ENCODE data around the gene TCEA2. TPM values are rescaled to one million over a fixed set of nuclear protein-coding genes. Genes with fewer than 3 reads are reported as not detected.

The TCEA2 gene
- total and polyA plus RNA-seq, 9 of the 15 experiments (the other 6 are each of a cell fraction or from before 2014, with no cell fraction given), result 1.4 to 28.7 (median 5.4) TPM

DNA sequence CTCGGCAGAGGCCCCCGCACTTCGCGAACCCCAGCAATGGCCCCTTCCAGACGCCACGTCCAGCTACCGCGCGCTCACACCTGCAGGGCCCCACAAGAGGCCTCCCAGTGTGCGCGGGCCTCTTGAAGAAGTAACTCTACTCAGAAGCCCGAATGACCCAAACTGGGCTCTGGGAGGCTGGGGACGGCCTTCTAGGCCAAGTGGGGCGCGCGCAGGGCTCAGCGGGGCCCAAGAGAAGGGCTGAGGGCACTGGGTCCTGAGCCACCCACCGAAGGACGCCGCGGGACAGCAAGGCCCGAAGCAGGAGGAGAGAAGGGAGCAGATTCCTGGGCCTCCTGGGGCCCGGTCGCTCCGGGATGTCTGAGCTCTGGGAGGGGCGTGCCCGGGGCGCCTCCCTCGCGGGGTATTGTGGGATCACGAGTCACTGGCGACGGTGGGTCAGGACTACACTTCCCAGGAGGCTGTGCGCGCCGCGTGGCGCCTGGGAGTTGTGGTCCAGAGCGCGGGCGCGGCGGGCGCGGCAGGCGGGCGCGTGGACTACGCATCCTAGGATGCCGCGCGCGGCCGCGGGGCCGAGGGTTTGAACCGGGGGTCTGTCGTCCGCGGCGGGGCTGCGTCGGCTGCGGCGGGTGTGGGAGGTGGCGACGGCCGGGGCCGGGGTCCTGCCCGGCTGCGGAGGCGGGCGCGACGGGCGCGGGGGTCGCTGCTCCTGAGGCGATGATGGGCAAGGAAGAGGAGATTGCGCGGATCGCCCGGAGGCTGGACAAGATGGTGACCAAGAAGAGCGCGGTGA is at the start of gene TCEA2 (continued):
- TF ChIP-seq MEIS2 (IDR thresholded peaks at IDR 0.05; ENCODE audit: partially characterized antibody) (no peak), ELF4 (CRISPR knock-in tag; IDR thresholded peaks at IDR 0.05) (peak; percentile 56; the same call in 1 of the 2 replicates), FOXJ3 (CRISPR knock-in tag; IDR thresholded peaks at IDR 0.05) (no peak), ZNF436 (CRISPR knock-in tag; IDR thresholded peaks at IDR 0.05) (no peak), ZNF408 (CRISPR knock-in tag; IDR thresholded peaks at IDR 0.05; ENCODE audit: low read depth) (no peak), SIRT6 (IDR thresholded peaks at IDR 0.05; ENCODE audit: low read depth, low read length) (no peak), ZNF707 (CRISPR knock-in tag; conservative IDR thresholded peaks at IDR 0.05) (no peak), MED1 (CRISPR knock-in tag; IDR thresholded peaks at IDR 0.05; ENCODE audit: borderline replicate concordance) (no peak), CEBPG (CRISPR knock-in tag; IDR thresholded peaks at IDR 0.05) (no peak), CEBPG (tag; conservative IDR thresholded peaks at IDR 0.05 in 1 of 2, IDR thresholded peaks at IDR 0.05 in 1 of 2) (no peak), FOXM1 (IDR thresholded peaks at IDR 0.05; ENCODE audit: low read depth) (no peak), FOXM1 (CRISPR knock-in tag; IDR thresholded peaks at IDR 0.05; ENCODE audit: low read depth) (no peak), FOXP1 (CRISPR knock-in tag; IDR thresholded peaks at IDR 0.05) (no peak), HLTF (IDR thresholded peaks at IDR 0.05) (0 out of 2 replicates have a peak, but pooled peaks have one; percentile 16), ZBTB17 (CRISPR knock-in tag; IDR thresholded peaks at IDR 0.05) (peak; percentile 81), PHF8 (IDR thresholded peaks at IDR 0.05; ENCODE audit: borderline replicate concordance, low read length) (peak; percentile 93), BHLHE40 (IDR thresholded peaks at IDR 0.05; ENCODE audit: low read length) (peak; percentile 56; the same call in 1 of the 2 replicates), SUPT5H (IDR thresholded peaks at IDR 0.05) (peak; percentile 84)
- TF ChIP-seq, protein P1, sequence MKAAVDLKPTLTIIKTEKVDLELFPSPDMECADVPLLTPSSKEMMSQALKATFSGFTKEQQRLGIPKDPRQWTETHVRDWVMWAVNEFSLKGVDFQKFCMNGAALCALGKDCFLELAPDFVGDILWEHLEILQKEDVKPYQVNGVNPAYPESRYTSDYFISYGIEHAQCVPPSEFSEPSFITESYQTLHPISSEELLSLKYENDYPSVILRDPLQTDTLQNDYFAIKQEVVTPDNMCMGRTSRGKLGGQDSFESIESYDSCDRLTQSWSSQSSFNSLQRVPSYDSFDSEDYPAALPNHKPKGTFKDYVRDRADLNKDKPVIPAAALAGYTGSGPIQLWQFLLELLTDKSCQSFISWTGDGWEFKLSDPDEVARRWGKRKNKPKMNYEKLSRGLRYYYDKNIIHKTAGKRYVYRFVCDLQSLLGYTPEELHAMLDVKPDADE (conservative IDR thresholded peaks at IDR 0.05; ENCODE audit: control insufficient read depth, low read depth, low read length), result peak; percentile 100
- TF ChIP-seq, protein P2, sequence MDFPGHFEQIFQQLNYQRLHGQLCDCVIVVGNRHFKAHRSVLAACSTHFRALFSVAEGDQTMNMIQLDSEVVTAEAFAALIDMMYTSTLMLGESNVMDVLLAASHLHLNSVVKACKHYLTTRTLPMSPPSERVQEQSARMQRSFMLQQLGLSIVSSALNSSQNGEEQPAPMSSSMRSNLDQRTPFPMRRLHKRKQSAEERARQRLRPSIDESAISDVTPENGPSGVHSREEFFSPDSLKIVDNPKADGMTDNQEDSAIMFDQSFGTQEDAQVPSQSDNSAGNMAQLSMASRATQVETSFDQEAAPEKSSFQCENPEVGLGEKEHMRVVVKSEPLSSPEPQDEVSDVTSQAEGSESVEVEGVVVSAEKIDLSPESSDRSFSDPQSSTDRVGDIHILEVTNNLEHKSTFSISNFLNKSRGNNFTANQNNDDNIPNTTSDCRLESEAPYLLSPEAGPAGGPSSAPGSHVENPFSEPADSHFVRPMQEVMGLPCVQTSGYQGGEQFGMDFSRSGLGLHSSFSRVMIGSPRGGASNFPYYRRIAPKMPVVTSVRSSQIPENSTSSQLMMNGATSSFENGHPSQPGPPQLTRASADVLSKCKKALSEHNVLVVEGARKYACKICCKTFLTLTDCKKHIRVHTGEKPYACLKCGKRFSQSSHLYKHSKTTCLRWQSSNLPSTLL (IDR thresholded peaks at IDR 0.05), result no peak
- TF ChIP-seq, protein P3, sequence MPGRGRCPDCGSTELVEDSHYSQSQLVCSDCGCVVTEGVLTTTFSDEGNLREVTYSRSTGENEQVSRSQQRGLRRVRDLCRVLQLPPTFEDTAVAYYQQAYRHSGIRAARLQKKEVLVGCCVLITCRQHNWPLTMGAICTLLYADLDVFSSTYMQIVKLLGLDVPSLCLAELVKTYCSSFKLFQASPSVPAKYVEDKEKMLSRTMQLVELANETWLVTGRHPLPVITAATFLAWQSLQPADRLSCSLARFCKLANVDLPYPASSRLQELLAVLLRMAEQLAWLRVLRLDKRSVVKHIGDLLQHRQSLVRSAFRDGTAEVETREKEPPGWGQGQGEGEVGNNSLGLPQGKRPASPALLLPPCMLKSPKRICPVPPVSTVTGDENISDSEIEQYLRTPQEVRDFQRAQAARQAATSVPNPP (IDR thresholded peaks at IDR 0.05; ENCODE audit: borderline replicate concordance, insufficient read depth, insufficient read length), result no peak
- TF ChIP-seq, protein P4, sequence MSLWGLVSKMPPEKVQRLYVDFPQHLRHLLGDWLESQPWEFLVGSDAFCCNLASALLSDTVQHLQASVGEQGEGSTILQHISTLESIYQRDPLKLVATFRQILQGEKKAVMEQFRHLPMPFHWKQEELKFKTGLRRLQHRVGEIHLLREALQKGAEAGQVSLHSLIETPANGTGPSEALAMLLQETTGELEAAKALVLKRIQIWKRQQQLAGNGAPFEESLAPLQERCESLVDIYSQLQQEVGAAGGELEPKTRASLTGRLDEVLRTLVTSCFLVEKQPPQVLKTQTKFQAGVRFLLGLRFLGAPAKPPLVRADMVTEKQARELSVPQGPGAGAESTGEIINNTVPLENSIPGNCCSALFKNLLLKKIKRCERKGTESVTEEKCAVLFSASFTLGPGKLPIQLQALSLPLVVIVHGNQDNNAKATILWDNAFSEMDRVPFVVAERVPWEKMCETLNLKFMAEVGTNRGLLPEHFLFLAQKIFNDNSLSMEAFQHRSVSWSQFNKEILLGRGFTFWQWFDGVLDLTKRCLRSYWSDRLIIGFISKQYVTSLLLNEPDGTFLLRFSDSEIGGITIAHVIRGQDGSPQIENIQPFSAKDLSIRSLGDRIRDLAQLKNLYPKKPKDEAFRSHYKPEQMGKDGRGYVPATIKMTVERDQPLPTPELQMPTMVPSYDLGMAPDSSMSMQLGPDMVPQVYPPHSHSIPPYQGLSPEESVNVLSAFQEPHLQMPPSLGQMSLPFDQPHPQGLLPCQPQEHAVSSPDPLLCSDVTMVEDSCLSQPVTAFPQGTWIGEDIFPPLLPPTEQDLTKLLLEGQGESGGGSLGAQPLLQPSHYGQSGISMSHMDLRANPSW (CRISPR knock-in tag; IDR thresholded peaks at IDR 0.05), result no peak
